LNCAP (cell line): Measurements from ENCODE around the gene TADA1.

ENCODE experiments used
- TF ChIP-seq, protein P1 (sequence below): fragments of 450-650 bp; IDR thresholded peaks from 2 replicates; pipeline ENCODE4 v1.5.1; 2017; ENCODE audit warnings: mild to moderate bottlenecking

The TADA1 gene, protein sequence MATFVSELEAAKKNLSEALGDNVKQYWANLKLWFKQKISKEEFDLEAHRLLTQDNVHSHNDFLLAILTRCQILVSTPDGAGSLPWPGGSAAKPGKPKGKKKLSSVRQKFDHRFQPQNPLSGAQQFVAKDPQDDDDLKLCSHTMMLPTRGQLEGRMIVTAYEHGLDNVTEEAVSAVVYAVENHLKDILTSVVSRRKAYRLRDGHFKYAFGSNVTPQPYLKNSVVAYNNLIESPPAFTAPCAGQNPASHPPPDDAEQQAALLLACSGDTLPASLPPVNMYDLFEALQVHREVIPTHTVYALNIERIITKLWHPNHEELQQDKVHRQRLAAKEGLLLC

DNA sequence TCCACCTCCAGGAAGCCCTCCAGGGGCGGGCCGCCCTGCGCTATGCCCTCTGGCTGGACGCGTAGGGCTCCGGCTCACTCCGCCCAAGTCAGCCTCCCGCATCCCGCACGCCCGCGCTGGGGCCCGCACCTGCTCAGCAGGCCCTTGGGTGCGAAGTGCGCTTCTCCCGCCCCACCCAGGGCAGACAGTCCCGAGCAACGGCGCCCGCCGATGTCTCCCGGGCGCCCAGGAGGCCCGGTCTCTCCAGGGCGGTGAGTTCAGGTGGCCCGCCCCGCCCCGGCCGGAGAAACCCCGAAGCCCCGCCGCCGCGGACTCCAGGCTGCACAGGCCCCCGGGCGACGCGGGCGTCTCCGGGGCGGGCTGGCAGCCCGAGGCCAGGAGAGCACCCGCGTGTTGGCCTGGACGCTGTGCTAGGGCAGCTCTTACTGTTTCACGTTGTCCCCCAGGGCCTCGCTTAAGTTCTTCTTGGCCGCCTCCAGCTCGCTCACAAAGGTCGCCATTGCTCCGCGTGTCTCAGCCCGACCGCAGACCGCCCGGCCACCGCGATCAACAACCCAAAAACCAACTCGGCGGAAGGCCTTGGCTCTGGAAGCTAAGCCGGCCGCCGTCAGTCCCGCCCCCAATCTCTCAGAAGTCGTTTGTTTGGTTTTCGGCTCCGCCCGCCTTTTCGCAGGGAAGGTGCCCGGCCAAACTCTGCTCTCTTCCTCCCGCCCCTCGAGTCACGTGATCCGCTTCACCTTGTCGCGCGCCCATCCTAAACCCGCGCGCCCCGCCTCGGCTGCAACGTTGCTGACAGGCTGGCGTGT, at the start of gene TADA1:
Gene TADA1, minus strand, starts transcription at position 531 of the 806 bp plus-strand sequence. Its CDS starts 31 bp downstream, at position 500.
- TF ChIP-seq, protein P1, sequence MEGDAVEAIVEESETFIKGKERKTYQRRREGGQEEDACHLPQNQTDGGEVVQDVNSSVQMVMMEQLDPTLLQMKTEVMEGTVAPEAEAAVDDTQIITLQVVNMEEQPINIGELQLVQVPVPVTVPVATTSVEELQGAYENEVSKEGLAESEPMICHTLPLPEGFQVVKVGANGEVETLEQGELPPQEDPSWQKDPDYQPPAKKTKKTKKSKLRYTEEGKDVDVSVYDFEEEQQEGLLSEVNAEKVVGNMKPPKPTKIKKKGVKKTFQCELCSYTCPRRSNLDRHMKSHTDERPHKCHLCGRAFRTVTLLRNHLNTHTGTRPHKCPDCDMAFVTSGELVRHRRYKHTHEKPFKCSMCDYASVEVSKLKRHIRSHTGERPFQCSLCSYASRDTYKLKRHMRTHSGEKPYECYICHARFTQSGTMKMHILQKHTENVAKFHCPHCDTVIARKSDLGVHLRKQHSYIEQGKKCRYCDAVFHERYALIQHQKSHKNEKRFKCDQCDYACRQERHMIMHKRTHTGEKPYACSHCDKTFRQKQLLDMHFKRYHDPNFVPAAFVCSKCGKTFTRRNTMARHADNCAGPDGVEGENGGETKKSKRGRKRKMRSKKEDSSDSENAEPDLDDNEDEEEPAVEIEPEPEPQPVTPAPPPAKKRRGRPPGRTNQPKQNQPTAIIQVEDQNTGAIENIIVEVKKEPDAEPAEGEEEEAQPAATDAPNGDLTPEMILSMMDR, result no peak

DNA sequence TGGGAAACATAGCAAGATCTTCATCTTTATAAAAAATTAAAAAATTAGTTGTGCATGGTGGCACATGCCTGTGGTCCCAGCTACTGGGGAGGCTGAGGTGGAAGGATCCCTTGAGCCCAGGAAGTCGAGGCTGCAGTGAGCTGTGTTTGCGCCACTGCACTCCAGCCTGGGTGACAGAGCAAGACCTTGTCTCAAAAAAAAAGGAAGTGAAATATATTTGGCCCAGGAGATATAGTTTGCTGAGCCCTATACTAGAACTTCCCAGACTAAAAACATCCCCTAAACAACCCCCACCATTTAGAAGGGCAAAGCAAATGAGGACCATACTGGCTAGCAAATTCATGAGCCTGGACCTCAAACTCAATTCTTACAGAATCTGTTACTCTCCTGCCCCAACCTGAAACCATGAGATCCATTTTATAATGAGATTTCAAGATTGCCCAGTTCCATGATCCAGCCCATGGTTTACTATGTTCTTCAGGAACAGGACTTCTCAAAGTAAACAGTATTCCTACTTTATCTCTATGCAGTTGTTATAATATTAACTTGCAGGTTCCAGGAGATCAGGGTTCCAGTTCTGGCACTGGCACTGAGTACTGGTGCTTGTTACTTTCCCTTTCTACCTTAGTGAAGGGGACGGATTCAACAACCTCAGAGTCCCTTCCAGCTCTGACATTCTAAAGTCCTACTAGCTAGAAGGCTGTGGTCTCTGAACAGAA, 48.9 kb upstream of the TADA1 start:
- TF ChIP-seq, protein P1, result no peak

DNA sequence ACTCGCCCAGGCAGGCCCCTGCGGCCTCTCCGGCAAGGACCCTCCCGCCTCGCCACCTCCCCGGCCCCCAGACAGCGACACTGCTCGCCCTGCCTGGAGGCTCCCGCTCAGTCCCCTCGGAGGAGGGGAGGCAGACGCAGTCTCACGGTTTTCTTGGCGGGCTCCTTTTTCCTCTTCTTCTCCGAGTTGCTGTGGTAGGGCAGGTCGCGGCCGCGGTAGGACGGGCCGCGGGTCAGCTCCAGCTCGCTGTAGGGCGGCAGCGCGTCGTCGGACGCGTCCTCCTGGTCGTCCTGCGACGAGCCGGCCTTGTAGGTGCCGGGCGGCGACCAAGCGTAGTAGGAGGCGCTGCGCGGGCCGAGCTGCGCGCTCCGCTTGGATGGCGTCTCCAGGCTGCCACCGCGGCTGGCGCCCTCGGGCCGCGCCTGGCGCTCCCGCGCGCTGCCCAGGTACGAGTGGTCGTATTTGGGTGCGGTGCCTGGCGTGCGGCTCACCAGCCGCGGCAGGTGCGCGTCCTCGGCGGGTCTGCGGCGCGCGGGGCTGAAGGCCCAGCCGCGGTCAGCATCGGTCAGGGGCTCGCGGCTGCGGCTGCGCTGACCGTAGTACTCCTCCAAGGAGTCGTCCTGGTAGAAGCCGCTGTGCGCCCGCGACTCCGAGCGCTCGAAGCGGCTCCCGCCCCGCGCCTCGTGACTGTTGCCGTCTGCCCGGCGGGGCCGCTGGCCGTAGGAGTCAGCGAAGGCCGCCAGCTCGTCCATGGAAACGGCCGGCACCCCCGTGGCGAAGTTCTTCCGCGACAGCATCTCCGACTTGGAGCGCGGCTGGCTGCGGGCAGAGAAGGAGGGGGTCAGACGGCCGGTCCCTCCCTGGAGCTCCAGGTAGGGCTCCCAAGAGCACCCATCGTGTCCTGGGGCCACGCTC, 44.8 kb upstream of the TADA1 start:
- TF ChIP-seq, protein P1, result no peak

DNA sequence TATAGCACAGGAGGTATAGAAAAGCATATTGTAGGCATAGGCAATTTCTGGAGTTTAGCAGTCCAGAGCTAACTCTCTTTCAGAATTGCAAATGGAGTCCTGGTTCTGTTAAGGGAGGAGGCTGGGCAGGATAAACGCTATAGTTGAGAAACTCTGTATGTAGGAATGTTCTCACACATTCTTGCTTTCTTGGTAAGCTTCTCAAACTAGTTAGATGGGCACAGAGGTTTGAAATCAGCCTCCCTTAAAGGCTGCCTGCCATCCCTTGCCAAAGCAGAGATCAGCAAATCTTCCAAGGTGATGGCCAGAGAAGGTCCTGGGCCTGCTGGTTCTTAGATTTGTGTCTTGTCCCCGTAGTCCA, 42.9 kb upstream of the TADA1 start:
- TF ChIP-seq, protein P1, result no peak

DNA sequence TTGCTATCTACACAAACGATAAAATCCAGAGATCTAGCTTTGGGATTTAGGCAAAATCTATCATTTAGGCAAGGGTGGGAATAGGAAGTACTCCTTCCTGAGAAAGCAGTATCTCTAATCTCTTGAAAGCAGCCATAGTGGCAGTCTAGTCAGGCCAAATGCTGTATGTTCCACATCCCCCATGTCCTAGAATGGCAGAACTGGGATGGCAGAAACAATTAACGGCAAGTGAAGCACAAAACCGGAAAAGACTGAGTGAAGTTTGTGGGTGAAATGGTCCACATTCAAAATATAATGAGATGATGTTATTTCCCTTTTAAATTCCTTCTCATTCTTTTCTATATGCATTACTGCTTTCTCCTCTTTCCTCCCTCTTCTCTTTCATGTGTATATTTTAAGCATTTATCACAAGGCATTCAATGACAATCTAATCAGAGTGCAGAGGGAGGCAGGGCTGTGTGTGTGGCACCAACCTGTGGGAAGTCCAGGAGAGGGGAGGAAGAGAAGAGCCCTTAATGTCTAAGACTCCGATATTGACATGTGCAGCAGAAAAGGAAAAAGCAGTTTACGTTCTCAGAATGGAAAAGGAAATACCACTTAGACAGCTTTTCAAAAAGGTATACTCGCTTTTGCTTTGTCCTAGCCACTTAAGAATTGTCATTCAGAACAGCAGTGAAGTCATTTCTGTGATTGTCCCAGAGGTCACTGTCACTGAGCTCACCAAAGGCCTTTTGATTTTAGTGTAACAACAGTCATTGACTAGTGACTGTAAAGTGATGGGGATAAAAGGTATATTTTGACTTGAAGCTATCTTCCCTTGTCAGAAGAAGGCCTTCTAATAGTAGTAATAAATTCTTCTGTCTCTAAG, 42.3 kb upstream of the TADA1 start:
- TF ChIP-seq, protein P1, result no peak

DNA sequence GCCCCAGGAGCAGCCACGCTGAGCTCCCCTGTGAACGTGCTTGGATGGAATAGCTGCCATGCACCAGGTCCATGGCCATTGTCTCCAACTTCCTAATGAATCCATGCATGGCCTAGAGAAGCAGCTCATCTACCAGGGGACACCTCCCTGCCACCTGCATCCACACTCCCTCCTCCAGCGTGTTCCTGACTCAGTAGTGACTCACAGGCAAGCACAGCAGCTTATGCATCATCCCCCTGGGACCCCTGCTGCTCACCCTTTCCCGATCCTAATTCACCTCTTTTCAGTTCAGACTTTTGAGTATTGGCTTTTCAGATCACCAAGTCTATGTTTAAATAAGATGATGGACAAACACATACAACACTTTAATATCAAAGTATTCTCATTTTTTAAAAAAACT, 39.9 kb upstream of the TADA1 start:
- TF ChIP-seq, protein P1, result no peak
